DOHH2 (cell line): ENCODE measurements around the gene MIS18A.

Experiments used
- H3F3A ChIP-seq: fragments of 200-600 bp; sonication (generic), shearing (Covaris generic); 2 replicates; pipeline ENCODE4 v1.6.0; 2016; ENCODE audit warnings: antibody characterized with exemption, mild to moderate bottlenecking; ENCODE audit not compliant: control insufficient read depth, insufficient read depth
- H3K27ac ChIP-seq: fragments of 200-600 bp; sonication (generic); 2 replicates; pipeline ENCODE4 v1.5.1; 2014; ENCODE audit warnings: low read depth, mild to moderate bottlenecking, low read length, moderate library complexity
- H3K27me3 ChIP-seq: fragments of 200-600 bp; sonication (generic); 2 replicates; pipeline ENCODE4 v1.6.1; 2014; ENCODE audit warnings: mild to moderate bottlenecking, low read length, mixed read lengths; ENCODE audit not compliant: control insufficient read depth
- H3K36me3 ChIP-seq: fragments of 200-600 bp; sonication (generic); 2 replicates; pipeline ENCODE4 v1.6.1; 2014; ENCODE audit warnings: mild to moderate bottlenecking, low read length, moderate library complexity, mixed read lengths; ENCODE audit not compliant: control insufficient read depth
- H3K4me1 ChIP-seq: fragments of 200-600 bp; sonication (generic); 2 replicates; pipeline ENCODE4 v1.6.1; 2014; ENCODE audit warnings: mild to moderate bottlenecking, low read length, mixed read lengths; ENCODE audit not compliant: control insufficient read depth
- H3K4me2 ChIP-seq: fragments of 200-600 bp; sonication (generic); 2 replicates; pipeline ENCODE4 v1.6.0; 2014; ENCODE audit warnings: mild to moderate bottlenecking, low read length, moderate library complexity
- H3K4me3 ChIP-seq: fragments of 200-600 bp; sonication (generic); 2 replicates; pipeline ENCODE4 v1.5.1; 2014; ENCODE audit warnings: mild to moderate bottlenecking, low read length, mixed read lengths
- H3K79me2 ChIP-seq: fragments of 200-600 bp; sonication (generic); 2 replicates; pipeline ENCODE4 v1.6.1; 2014; ENCODE audit warnings: mild to moderate bottlenecking, low read length, mixed read lengths; ENCODE audit not compliant: control insufficient read depth
- H3K9me2 ChIP-seq: fragments of 200-600 bp; sonication (generic); replicated peaks from 2 replicates; pipeline ENCODE4 v1.6.1; 2014; ENCODE audit warnings: mild to moderate bottlenecking, low read length, mixed read lengths; ENCODE audit not compliant: control insufficient read depth
- H3K9me3 ChIP-seq: fragments of 200-600 bp; sonication (generic); 2 replicates; pipeline ENCODE4 v1.6.1; 2014; ENCODE audit warnings: antibody characterized with exemption, low read length, mixed read lengths; ENCODE audit not compliant: control insufficient read depth, insufficient read depth
- H4K20me1 ChIP-seq: fragments of 200-600 bp; sonication (generic); 2 replicates; pipeline ENCODE4 v1.6.0; 2014; ENCODE audit warnings: low read depth, mild to moderate bottlenecking, antibody characterized with exemption, low read length, moderate library complexity; ENCODE audit not compliant: control insufficient read depth, insufficient read depth
- CTCF ChIP-seq: fragments of 200-600 bp; sonication (generic); IDR thresholded peaks from one replicate; pipeline ENCODE4 v1.5.1; 2014; ENCODE audit warnings: antibody characterized with exemption, mild to moderate bottlenecking, low read depth, low read length; ENCODE audit not compliant: poor library complexity, severe bottlenecking
- EZH2phosphoT487 ChIP-seq: fragments of 200-600 bp; sonication (generic); IDR thresholded peaks from 2 replicates; pipeline ENCODE4 v1.6.1; 2017; ENCODE audit warnings: borderline replicate concordance, mild to moderate bottlenecking, antibody characterized with exemption, low read length, moderate library complexity, mixed read lengths

The MIS18A gene

GRCh38 chr21:32299695-32300094 is 20.8 kb upstream of the MIS18A start:
- Histone ChIP-seq H3F3A (peaks cover 3% of the 10 kb centered on the region; the same call in 1 of the 2 replicates), H3K27ac (no peak overlapping the region), H3K4me3 (no peak overlapping the region), H4K20me1 (no peaks in the 10 kb centered on the region), H3K27me3 (no peaks in the 10 kb centered on the region), H3K36me3 (peaks cover 8% of the 10 kb centered on the region; the same call in 1 of the 2 replicates), H3K4me1 (no peaks in the 10 kb centered on the region), H3K4me2 (no peak overlapping the region), H3K79me2 (no peaks in the 10 kb centered on the region), H3K9me2 (no peaks in the 10 kb centered on the region), H3K9me3 (no peaks in the 10 kb centered on the region)
- no peak for TF ChIP-seq EZH2phosphoT487

- Histone ChIP-seq H3K4me2 (no peak within 1 kb of the TSS), H3K9me3 (no peaks in the 10 kb centered on the region), H3K79me2 (no peaks in the 10 kb centered on the region), H4K20me1 (no peaks in the 10 kb centered on the region), H3K9me2 (no peaks in the 10 kb centered on the region), H3K36me3 (peaks cover 8% of the 10 kb centered on the region; the same call in 1 of the 2 replicates), H3K4me1 (no peaks in the 10 kb centered on the region), H3K27me3 (no peaks in the 10 kb centered on the region), H3K27ac (no peak within 1 kb of the TSS), H3K4me3 (no peak within 1 kb of the TSS), H3F3A (peaks cover 3% of the 10 kb centered on the region; the same call in 1 of the 2 replicates)
- TF ChIP-seq CTCF (no peak), EZH2phosphoT487 (no peak)
Measured at GRCh38 chr21:32298658-32299081, 19.8 kb upstream of the MIS18A start, which contains the start of gene MRAP. Gene MRAP (plus strand): TSS chr21:32298855. CDS start chr21:32298972, 117 bp downstream.

- Histone ChIP-seq H3K27me3 (no peaks in the 10 kb centered on the region), H3K4me3 (no peak overlapping the region), H3K79me2 (no peaks in the 10 kb centered on the region), H3K4me2 (no peak overlapping the region), H3K36me3 (peaks cover 8% of the 10 kb centered on the region; the same call in 1 of the 2 replicates), H3F3A (peaks cover 3% of the 10 kb centered on the region; the same call in 1 of the 2 replicates), H3K9me3 (no peaks in the 10 kb centered on the region), H3K4me1 (no peaks in the 10 kb centered on the region), H3K27ac (no peak overlapping the region), H3K9me2 (no peaks in the 10 kb centered on the region), H4K20me1 (no peaks in the 10 kb centered on the region)
- TF ChIP-seq CTCF (no peak), EZH2phosphoT487 (no peak)
Measured at GRCh38 chr21:32298148-32298559, 19.3 kb upstream of the MIS18A start.

GRCh38 chr21:32297449-32297848 is 18.6 kb upstream of the MIS18A start:
- H3K27me3 ChIP-seq: no peaks in the 10 kb centered on the region
- no peak overlapping the region for H3K4me2 ChIP-seq
- H3K4me3 ChIP-seq: no peak overlapping the region
- H3K79me2 ChIP-seq: no peaks in the 10 kb centered on the region
- H3K9me2 ChIP-seq: no peaks in the 10 kb centered on the region
- no peaks in the 10 kb centered on the region for H4K20me1 ChIP-seq
- no peaks in the 10 kb centered on the region for H3K4me1 ChIP-seq
- peaks cover 3% of the 10 kb centered on the region; the same call in 1 of the 2 replicates for H3F3A ChIP-seq
- peaks cover 8% of the 10 kb centered on the region; the same call in 1 of the 2 replicates for H3K36me3 ChIP-seq
- H3K9me3 ChIP-seq: no peaks in the 10 kb centered on the region
- TF ChIP-seq CTCF (no peak), EZH2phosphoT487 (no peak)
- no peak overlapping the region for H3K27ac ChIP-seq
